GM18511 (cell line): ENCODE results near the gene COX6A2.
A peak's percentile ranks its signal among the peaks of the same experiment; 100 is the strongest.
"Not testable (repeated sequence)": the region's sequence is repeated elsewhere in the genome, so short reads cannot be mapped to it uniquely, and the experiment has no call there.

Experiments
- ATAC-seq: cut with Tn5 transposase; IDR thresholded peaks from one replicate; pipeline ENCODE4 v1.9.1; 2021; ENCODE audit warnings: mild to moderate bottlenecking, moderate library complexity; ENCODE audit not compliant: unreplicated experiment

Gene COX6A2

GRCh38 chr16:31461921-31462804 is 34.0 kb upstream of the COX6A2 start:
- no peak for ATAC-seq

GRCh38 chr16:31461201-31461920 is 33.2 kb upstream of the COX6A2 start:
- no peak for ATAC-seq

- no peak for ATAC-seq
Observed at GRCh38 chr16:31460582-31461002, 32.4 kb upstream of the COX6A2 start.

GRCh38 chr16:31459687-31460581 is 31.8 kb upstream of the COX6A2 start:
- ATAC-seq, result peak; percentile 70

- ATAC-seq, result peak; percentile 72
Observed at GRCh38 chr16:31458844-31459686, 30.9 kb upstream of the COX6A2 start, which contains the start of gene ARMC5. TSS of gene ARMC5 (plus strand) at chr16:31459501. CDS start at chr16:31459525, 24 bp downstream.

GRCh38 chr16:31458073-31458843 is 30.1 kb upstream of the COX6A2 start:
- ATAC-seq, result peak; percentile 22

- no peak for ATAC-seq
Observed at GRCh38 chr16:31456988-31457360, 28.8 kb upstream of the COX6A2 start.

- ATAC-seq, result no peak
Observed at GRCh38 chr16:31455601-31456314, 27.6 kb upstream of the COX6A2 start.

GRCh38 chr16:31453255-31454204 is 25.4 kb upstream of the COX6A2 start:
- ATAC-seq, result no peak

GRCh38 chr16:31452631-31453106 is 24.5 kb upstream of the COX6A2 start:
- ATAC-seq, result no peak

GRCh38 chr16:31451681-31452351 is 23.7 kb upstream of the COX6A2 start:
- no peak for ATAC-seq

- ATAC-seq, result no peak
Observed at GRCh38 chr16:31451201-31451600, 23.0 kb upstream of the COX6A2 start.

- ATAC-seq, result not testable (repeated sequence)
Observed at GRCh38 chr16:31445931-31446330, 17.8 kb upstream of the COX6A2 start.

- ATAC-seq, result no peak
Observed at GRCh38 chr16:31441956-31442355, 13.8 kb upstream of the COX6A2 start.

- ATAC-seq, result no peak
Observed at GRCh38 chr16:31440516-31441184, 12.5 kb upstream of the COX6A2 start.

- ATAC-seq, result no peak
Observed at GRCh38 chr16:31439519-31439918, 11.4 kb upstream of the COX6A2 start.
